GDM1 (cell line): ENCODE results near the gene PIAS2.
A peak's percentile ranks its signal among the peaks of the same experiment; 100 is the strongest.
"Not testable (repeated sequence)": the region's sequence is repeated elsewhere in the genome, so short reads cannot be mapped to it uniquely, and the experiment has no call there.

Experiments
- DNase-seq: peaks from one replicate; lab custom pipeline; 2025; lab: John Stamatoyannopoulos, UW

The PIAS2 gene

DNA sequence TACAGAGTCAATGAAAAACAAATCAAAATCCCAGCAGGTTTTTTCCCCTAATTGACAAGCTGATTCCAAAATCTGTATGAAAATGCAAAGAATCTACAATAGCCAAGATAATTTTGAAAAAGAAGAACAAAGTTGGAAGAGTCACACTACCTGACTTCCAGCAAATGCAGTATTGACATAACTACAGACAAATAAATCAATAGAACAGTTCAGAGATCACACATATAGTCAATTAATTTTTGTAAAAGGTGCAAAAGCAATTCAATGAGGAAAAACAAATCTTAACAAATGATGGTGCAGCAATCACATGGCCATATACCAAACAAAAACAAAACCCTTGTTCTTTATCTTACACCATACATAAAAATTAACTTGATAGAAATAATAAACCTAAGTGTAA, 85.9 kb downstream of the PIAS2 start:
- no peak for DNase-seq

DNA sequence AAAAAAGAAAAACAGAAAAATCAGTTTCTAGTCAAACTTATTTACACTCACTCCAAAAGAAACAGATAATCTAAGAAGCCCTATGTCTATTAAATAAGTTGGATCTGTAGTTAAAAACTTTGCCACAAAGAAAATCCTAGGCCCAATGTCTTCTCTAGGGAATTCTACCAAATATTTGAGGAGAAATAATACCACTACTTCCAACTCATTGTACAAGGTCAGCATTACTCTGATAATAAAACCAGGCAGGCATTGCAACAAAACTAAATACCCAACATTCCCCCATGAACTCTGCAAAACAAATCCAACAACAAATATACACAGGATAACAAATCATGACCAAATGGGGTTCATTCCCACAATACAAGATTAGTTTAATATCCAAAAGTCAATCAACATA, 86.7 kb downstream of the PIAS2 start:
- DNase-seq, result no peak

DNA sequence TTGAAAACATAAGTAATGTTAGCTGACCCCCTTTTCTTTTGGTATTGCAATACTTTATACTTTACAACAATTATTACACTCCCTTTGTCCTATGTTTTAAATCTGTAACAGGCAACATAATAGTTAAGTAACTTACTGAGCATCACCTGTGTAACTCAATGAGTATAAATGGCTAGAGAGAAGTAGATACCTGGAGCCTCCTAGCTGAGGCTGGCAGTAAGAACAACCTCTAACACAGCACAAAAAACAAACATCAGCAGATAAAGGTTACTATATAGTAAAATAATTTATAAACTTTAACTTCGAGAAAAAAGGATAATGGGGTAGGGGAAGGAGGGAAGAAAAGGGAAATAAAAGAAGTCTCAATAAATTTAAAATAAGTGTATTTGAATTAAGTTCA, 87.4 kb downstream of the PIAS2 start:
- no peak for DNase-seq

DNA sequence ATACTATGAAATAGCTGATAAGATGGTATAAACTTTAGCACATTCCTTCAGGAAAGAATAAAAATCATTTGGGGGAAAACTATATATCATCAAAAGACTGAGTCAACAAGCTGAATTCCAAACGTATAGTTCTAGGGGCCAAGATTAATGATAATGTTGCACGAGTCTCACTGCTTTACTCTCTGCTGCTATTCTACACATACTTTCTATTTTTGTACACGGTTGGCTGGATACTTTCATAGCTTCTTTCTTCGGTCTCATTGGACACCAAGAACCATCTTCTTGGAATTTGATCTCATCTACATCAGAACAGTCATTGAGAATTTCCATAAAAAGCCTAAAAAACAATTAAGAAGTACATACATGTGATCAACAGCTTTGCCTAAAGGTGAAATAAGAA, 87.8 kb downstream of the PIAS2 start:
- no peak for DNase-seq

DNA sequence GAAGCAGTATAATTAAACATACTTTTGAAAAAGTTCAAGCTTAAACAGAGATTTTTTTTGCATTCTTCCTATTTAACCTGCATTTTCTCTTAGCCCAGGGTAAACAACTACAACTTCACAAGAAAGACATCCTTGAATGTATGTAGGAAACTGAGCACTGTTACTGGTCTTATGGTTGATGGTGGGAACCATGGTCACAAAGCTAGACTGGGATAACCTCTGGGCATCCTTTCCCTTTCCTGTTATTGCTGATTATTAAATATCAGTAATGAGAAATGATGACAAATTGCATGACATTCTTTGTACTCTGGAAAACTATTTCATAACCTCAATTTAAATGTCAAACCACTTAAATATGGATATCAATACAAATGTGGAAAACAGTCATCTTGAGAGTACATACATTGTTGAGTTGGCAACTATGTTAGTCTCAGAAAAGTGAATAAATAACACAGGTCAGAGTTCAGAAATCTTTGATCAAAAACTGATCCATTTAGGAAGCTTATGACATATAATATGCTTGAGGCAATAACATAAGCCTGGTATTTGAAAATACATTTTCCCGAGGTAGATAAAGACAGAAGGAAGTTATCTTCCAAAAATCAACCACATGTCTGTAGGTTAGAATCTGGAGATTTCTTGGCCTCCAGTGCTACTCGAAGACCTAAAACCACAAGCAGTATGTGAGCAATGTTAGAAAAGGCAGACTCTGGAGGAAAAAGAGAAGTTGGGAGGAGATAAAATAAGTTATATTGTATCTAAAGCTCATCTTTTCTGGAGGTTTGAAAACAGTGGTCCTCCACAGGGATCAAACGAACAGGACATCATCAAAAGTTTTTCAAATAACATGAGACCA, 95.2 kb downstream of the PIAS2 start:
- DNase-seq, result no peak

DNA sequence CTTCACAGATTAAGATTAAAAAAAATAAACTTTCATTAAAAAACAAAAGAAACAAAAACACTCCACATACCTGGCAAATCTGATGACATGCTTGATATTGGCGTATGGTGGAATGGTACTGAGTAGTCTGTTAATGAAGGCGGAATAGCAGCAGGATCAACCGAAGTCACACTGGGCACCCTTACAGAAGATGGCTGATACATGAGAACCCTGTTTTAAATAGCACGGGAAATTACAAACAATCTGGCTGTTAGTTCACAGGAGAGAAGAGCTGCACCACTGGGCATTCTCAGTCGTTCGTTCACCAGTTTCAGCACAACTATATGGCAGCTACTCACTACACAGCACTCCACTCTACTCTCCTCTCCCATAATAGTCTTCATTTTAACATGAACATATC, 96.4 kb downstream of the PIAS2 start:
- DNase-seq, result no peak

DNA sequence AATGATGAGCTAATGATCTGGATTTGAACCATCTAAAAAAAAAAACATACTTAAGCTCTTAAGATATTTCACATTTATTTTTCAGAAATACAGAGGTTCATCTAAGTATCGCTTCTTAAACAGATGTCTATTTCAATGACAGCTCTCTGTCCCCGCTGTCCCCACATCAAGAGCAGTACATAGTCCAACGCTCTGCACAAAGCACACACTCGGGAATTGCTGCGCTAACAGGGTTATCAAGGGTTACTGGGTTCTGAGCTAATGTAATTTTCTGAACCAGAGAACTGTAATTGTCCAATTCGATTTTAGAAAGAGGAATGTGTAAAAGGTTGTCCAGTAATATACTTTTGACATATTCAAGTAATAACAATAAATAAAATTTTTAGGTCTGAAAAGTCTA, 101.6 kb downstream of the PIAS2 start:
- no peak for DNase-seq

DNA sequence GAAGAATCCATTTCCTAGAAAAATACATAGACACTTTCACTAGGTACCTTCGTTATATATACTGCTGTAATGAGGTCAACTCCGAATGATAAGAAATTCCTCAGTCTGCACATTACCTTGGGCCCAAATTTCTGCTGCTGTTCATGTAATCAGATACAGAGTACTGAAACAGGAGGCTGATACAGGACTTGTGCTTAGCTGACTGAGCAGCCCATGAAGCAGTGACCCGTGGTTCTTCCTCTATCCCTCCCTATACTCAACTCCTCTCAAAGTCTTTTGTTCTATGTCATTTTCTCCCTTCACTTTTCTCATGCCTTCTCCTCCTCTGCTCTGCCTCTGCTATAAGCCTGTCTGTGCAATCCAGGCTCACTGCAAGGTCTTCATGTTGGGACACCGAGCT, 102.9 kb downstream of the PIAS2 start:
- DNase-seq, result no peak

DNA sequence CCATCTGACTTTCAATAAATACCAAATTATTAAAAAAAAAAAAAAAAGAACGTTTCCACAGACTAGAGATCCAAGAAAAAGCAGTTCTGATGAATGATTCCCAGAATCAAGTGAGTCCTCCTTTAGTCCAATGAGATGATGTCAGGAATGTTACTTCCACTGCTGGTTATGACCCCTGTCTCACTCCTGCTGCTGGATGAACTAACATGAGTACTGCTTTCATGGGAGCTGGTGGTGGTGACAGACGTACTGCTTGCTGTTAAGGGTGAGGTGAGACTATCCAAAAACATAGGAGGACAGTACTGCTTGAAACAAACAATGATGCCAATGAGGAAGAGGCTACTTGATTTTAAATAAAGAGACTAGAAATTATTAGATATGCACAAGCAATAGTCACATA, 105.0 kb downstream of the PIAS2 start:
- no peak for DNase-seq

DNA sequence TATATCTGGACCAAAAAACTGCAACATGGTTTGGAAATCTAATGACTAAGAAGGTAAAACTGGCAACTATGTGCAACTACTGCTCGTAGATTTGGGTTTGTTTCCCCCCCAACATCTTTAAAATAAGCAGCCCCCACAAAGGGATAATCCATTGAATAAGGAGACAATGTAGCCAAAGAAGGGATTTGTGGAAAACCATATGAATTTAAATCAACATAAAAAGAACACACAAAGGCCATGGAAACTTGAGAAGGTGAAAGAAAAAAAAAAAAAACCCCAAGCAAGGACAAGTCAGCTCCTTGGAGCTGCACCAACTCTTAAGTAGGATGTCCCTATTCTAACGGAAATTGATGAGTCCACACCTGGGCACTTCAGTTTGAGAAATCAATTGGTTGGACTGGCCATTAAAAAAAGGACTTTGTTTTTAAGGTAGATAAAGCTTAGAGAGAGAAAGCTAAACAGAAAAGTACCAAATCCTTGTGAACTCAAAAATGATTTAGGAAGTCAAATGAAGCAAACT, 106.8 kb downstream of the PIAS2 start:
- no peak for DNase-seq

DNA sequence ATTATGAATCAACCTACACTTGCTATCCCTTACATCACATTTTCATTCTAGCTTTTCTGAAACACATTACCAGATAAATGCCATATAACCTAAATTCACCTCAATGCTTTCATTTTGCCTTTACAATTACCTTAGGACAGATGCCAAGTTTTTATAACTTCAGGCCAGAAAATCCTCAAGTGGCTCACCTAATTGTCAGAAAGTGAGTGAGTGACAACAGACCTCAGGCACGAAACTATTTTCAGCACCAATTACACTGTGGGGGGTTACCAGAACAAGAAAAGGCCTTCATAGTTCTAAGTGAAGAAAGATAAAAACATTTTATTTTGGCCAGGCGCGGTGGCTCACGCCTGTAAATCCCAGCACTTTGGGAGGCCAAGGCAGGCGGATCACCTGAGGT, 108.2 kb downstream of the PIAS2 start:
- DNase-seq, result no peak

DNA sequence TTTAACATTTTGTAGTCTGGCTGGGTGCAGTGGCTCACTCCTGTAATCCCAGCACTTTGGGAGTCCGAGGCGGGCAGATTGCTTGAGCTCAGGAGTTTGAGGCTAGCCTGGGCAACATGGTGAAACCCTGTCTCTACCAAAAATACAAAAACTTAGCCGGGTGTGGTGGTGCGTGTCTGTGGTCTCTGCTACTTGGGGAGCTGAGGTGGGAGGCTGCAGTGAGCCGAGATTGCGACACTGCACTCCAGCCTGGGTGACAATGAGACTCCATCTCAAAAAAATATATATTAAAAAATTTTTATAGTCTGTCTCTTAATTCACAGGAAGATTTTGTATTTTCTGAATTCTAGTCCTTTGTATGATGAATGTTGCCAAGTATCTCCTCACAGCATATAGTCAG, 121.4 kb downstream of the PIAS2 start:
- DNase-seq, result not testable (repeated sequence)

DNA sequence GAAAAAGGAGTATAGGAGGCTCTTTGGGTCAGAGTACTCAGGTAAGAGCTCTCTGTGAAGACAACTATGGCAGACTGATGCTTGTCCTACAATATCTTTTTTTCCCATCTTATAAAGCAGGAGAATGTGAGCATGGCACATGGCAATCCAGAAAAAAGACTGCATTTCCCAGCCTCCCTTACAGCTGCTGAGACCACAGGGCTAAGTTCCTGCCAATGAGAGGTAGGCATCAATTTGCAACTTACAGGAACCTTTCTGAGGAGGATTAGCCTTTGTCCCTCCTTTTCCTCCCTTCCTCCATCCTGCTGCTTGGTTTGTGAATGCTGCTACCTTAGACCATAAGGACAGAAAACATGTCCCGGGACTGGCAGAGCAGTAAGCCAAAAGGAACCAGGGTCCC, 122.7 kb downstream of the PIAS2 start:
- DNase-seq, result no peak

DNA sequence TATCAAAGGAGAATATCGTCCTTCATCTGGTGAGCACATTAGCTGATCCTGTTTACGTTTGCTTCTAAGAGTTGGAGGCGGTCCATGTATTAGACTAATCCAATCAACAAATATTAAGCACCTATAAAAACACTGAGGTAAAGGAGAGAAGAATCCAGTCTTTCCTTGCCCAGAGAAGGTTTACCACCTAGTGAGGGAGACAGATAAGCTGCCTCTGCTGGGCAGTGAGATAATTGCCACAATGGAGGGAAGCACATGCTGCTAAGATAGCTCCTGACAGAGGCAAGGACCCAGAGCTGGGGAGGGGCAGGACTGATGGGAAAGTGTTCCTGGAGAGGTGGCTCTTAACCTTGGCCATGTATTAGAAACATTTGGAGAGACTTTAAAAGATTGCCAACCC, 123.7 kb downstream of the PIAS2 start:
- DNase-seq, result no peak

DNA sequence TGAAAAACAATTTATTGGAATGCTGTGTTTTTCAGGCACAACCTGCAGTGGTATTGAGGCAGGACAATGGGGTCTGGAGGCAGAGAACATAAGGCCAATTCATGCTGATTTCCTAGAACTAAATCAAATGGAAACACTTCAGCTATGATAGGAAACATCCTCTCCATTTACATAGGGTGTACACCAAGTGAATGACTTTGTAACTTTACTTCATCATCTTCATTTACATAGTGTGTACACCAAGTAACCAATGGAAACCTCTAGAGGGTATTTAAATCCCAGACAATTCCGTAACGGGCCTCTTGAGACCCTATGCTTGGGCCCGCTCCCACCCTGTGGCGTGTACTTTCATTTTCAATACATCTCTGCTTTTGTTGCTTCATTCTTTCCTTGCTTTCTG, 128.2 kb downstream of the PIAS2 start:
- DNase-seq, result no peak

DNA sequence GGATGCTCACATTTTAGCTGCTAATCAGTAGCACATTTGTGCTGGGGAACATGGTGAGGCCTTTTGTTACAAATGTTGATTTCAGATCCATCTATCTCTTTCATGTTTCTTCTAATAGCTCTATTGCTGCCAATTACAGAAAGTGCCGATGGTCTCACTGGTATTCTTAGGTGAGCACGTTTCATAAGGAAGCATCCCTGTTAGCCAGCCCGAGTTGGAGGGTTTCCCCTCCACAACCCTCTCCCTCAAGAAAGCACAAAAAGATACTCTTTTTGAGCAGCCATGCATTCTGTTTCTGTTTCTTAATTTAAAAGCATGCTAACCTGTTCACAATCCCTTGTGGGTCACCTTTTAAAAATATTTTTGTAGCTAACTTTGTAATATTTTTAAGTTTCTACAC, 129.6 kb downstream of the PIAS2 start:
- no peak for DNase-seq

DNA sequence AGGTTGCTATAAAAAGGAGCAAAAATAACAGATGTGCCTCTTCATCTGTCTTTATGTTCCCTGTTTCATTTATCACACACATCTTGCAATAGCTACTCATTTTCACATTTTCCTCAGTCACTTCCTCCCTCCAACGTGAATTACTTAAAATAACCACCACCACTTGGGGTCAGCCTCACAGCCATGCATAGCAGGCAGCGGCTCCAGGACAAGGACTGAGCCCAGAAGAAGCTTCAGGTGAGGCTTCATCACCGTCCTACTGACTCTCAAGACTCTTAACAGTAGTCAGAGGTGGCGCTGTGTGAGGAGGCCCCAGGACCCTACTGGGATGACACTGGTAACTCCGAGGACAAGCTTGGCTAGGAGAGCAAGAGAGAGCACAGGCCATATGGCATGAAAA, 144.9 kb downstream of the PIAS2 start:
- DNase-seq, result peak; percentile 38

DNA sequence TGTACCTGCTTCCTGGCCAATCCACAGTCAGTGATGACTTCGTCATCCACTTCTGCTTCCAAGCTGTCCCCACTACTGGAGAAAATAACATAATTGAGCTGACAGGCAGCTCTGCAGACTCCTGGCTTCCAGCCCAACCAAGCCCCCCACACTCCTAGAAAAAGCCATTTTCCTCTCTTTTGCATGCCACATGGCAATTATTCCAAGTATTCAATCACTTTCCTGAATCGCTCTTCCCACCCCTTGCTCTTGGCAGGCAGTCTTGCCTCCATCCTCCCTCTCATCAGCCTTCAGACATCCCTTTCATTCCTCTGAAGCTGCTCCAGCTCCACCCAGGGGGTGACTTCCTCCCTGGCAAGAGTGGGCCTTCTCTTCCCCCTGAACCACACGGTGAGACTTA, 146.2 kb downstream of the PIAS2 start:
- DNase-seq, result peak; percentile 11

DNA sequence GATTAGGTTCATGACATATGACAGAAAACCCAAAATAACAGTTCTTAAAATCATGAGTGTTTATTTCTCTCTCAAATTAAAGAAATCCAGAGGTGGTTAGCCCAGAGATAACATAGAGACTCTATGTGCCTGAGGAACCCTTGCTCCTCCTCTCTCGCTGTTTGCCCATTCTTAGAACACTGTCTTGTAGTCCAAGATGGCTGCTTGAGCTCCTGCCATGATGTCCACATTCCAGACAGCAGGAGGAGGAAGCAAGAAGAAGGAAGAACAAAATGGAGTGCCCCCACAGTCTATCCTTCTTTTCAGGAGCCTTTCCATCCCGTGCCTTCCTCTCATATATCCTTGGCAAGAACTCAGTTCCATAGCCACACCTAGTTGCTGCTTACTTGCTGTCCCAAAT, 146.6 kb downstream of the PIAS2 start:
- no peak for DNase-seq

DNA sequence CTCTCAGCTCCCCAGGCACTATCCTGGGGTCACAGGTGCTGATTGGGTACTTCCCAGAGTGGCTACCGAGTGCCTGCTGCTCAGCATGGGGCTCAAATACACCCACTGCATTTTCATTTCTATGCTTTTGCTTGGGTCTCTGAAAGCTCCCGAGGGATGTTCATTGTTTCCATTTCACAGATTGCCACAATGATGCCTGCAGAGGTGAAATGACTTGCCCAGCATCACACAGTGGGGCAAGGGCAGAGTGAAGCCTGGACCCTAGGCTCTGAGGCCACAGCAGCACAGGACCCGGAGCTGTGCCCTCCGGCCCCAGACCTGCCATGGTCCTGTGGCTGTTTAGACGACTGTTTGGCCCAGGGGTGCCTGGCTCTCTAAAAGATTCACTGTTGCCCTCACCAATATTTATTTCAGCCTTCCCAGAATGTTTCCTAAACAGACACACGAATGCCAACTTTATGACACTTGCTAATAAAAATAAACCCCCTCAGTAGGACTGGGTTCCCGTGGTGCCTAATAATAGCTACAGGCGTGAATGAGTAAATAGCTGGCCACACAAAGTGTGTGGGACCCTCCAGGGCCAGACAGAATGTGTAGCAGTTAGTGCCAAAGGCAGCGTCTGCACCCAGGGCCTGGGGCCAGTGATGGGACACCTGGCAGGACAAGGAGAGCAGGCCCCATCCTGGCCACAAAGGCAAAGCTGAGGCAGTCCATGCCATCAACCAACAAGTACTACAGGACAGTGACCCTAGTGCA, 149.0 kb downstream of the PIAS2 start:
- no peak for DNase-seq

DNA sequence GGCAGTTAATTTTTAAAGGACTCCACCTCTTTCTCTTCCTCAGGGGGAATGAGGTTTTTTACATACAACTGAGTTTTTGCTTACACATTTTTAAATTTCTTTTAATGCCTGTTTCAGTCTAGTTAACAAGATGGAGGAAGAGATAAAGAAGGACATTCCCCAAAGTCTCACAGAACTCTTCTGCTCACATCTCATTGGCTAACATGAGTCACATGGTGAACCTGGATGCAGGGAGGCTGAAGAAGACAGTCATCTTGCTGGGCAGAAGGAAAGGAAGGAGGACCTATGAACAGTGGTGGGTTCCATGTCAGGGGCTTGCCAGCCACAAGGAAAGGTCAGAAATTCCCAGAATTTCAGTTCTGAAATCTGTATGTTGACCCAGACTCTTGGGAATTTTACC, 150.1 kb downstream of the PIAS2 start:
- DNase-seq, result no peak

DNA sequence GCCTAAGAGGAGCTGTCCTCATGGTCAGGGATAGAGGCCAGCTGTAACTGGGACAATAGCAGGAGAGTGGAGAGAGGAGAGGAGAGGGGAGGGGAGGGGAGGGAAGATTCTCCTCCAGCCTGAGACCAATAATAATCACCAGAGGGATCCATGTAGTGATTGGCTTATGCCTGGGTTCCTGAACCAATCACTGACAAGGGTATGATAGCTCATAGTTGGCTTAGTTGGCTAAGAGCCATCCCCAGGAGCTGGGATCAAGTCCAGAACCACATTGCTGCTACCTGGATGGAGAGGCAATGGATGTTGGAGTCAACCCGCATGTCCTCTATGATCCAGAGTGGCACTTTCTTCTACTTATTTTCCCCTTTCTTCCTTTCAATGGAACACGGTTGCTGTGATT, 152.7 kb downstream of the PIAS2 start:
- DNase-seq, result no peak

DNA sequence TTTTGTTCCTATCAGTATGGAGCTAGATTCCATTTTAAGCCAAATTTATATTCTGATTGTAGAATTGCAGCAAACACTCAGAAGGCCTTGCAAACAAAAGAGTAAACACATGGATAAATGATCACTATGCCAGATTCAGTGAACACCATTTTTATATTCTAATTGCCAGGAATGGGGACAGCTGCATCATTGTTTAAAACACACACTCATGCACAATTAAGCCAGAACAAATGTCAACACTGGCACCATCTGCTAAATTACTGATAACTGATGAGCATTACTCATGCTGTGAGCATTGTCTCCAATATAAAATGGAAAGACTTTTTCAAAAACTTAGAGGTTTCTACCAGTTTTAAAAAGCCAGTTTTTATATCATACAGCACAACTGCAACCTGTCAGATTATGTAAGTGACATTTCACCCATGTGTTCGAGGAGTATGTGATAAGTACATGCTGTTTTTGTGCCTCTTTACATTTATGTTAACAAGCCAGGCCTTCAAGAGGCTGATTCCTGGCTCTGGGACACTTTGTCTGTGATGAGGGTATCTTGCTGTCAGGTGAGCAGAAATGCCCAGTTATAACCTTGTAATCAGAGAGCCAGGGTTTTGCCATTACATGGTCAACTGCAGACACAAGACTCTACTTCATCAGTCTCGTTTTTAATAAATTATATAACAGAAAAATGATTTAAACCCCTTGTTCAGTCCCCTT, 156.1 kb downstream of the PIAS2 start:
- no peak for DNase-seq
